Amygdala (tissue), 56 donors: ENCODE data around the gene PYGM.

Source experiments
- DNase-seq, 56 donors: peaks; one replicate each; lab custom pipeline; 2025; lab: John Stamatoyannopoulos, UW

The PYGM gene

DNA sequence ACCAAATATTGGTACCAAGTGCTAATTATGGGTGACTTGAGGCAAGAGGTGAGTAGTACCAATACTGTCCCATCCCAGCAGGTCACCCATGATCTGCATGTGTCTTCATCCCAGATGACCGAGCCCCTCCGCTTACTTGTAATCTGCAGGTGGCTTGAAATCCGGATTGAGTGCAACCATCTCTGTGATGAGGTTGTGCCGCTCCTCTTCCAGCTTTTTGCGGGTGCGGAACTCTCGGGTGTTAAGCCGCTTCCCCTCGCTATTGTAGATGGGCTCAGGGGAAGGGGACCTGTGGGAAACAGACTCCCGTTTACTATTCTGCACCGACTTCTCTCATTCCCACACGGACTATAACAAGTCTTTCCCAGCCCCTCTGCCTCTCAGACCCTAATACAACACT lies 10.3 kb upstream of the PYGM start:
- DNase-seq = no peak

DNA sequence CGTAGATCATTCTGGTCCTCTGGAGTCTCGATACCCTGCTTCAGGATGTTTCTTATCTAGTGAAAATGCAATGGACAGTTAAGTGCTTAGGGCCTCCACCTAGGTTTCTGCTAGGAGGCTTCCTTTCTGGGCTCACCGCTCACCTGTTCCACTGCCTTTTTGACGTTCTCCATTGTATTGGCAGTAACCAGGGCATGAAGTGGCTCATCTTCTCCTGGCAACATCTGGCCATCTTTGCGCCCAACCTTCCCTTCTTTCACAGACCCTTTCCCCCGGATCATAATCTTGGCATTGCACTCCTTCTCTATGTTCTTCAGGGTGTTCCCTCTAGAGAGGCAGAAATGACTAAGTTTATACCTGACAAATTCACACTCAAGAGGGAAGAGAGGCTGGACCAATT lies 9.5 kb upstream of the PYGM start:
- no peak for DNase-seq

- no peak for DNase-seq
Measured at GRCh38 chr11:64768300-64768694, 8.5 kb upstream of the PYGM start.

GRCh38 chr11:64767344-64768299 lies 7.8 kb upstream of the PYGM start:
- peak in 11 of 56 donors; percentile 6 to 61 (median 29) for DNase-seq

DNA sequence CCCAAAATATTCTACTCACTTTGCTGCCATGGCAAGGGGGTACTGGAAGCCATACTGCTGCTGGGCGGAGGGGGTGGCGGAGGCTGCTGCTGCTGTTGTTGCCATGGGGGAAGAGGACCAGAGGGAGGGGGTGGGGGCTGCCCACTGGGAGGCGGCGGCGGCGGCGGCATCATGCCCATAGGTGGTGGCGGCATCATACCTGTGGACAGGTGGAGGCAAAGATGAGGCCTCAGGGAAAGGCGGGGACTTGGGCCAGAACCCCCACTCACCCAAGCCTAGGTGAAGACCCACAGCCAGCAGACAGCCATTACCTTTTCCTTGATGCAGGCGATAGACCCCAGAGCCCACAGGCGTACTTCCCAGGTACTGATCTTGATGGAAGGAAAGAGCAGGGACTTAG lies 7.1 kb upstream of the PYGM start:
- no peak for DNase-seq

DNA sequence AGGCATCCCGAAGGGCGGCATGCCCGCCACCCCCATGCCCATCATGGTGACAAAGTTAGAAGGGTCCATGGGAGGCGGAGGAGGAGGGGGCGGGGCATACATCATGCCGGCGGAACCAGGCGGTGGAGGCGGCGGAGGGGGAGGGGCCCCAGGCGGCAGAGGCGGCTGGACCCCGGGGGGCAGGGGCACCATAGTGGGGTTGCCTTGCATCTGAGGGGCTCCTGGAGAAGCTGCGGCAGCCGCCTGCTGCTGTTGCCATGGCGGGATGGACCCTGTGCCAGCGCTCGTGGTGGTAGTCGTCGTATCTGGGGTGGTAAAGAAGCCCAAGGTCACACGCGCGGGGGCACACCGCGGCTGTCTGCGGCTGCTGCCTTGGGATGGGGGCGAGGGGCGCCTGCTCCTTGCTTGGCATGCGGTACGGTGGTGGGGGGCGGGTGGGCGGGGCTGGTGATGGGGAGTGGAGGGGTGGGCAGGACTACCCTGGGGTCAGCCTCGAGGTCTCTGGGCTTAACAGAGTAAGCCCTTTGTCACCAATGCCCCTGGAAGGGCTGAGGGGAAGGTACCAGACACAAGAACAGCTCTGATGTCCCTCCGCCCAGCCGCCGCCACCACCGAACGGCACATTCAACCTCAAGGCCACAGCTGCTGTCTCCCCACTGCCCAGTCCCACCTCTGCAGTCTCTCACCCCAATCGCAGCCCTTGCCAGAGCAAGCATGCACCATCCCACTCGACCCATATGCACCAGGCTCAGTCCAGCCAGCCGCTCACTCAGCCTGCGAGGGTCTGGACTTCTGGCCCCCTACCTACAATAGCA lies 6.3 kb upstream of the PYGM start:
- DNase-seq = no peak

- DNase-seq = peak in 1 of 56 donors; percentile 19
Measured at GRCh38 chr11:64765291-64765850, 5.6 kb upstream of the PYGM start.

- no peak for DNase-seq
Measured at GRCh38 chr11:64764753-64765152, 5.0 kb upstream of the PYGM start.

- DNase-seq = no peak
Measured at GRCh38 chr11:64764040-64764611, 4.4 kb upstream of the PYGM start.

DNA sequence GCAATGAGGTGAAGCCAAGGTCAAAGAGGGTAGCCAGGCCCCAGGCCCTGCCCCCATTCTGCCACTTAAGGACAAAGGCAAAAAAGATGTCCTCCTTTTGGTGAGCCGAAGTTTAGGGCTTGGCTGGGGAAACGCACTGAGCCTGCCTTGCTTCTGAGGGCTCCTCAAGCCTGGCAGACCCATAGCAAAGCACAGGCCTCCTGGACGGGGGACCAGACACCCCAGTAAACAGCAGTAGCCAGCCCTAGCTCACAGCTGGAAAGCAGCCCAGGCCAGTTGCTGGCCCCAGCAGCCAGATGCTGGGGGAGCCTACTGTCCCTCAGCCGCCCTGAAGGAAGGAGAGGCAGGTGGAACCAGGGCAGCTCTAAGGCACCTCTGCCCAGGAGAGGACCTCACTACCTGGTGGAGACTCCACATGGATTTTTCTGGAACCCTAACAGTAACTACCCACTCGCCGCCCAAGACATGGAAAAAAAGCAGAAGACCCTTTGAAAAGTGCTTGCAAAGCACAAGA lies 3.8 kb upstream of the PYGM start:
- DNase-seq = peak in 12 of 56 donors; percentile 16 to 59 (median 34)

GRCh38 chr11:64762674-64763525 lies 3.1 kb upstream of the PYGM start:
- DNase-seq = peak in 4 of 56 donors; percentile 16 to 46 (median 36)

DNA sequence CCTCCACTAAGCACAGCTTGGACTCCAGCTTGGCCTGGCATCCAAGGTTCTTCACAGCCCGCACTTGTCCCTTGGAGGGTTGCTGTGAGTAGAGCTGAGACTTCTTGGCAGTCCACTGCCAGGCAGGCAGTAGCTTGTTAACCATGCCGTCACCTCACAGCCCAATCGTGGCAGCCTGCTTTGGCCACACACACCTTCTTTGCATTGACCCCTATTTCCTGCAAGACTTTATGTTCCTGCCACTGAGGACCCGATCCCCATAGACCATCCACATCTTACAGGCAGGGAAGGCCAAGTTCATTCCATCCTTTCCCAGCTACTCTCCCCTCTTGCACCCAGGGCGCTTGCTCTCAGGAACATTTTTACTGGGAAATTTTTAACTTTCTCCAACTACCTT lies 2.5 kb upstream of the PYGM start:
- DNase-seq = peak in 14 of 56 donors; percentile 7 to 68 (median 40)

GRCh38 chr11:64760759-64761420 lies 1.1 kb upstream of the PYGM start:
- DNase-seq = no peak

DNA sequence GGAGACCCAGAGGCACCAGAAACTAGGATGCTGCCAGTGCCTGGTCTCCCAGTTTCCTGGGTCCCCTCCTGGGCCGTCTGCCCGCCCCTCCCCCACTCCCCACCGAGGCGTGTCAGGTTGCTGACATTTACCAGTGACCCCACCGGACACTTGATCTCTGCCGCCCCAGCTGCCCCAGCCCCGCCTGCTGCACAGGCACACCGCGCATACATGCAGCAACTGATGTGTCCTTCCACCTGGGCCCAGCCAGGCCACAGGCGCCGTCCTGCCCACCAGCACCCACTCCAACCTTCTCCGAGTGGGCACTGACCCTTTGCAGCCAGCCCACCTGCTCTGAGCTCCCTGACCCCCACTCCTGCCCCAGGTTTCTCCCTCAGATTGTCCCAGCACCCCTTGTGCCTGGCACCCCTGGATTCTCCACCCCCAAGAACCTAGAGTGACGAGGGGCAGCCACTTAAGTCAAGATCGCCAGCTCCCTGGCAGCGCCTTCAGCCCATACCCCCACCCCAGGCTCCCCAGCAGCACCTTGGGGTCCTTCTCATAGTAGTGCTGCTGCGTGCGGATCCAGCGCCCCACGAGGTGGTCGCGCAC lies 548 bp downstream of the PYGM start:
- no peak for DNase-seq

GRCh38 chr11:64758330-64759079 lies 1.3 kb downstream of the PYGM start:
- no peak for DNase-seq

DNA sequence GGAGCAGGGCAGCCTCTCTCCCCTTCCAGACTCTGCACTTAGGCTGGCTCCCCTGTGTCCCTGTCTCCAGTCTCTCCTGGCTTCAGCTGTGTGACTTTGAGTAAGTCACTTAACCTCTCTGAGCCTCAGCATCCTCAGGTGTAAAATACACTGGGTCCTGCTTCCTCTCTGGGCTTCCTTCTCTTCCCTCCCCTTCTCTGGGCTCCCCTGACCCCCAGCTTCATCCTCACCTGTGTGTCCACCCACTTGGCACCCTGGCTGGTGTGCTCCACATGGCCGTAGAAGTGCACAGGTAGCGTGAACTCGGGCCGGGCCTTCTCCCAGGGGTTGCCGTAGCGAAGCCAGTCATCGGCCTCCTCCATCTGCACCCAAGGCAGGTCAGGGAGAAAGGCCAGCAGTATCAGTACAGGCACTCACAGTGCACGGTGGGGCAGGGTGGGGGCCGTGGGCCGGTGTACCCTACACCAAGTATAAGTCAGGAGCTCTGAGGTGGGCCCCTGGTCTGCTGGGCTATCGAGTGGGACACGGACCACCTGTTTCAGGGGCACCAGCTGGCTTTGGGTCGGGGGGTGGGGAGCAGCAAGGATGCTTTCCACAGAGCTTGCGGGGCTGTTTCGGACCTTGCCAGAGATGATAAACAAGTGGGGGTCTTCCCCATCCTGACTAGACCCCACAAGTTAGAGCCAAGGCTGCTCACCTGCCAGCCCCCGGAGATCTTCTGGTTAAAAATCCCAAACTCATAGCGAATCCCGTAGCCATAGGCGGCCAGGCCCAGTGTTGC lies 2.0 kb downstream of the PYGM start:
- no peak for DNase-seq
